SK-N-MC (cell line): ENCODE data around the gene ADD1.

ENCODE experiments used
- EZH2 ChIP-seq: fragments of 200-600 bp; sonication (generic); IDR thresholded peaks from one replicate; pipeline ENCODE4 v1.6.1; 2017; ENCODE audit warnings: antibody characterized with exemption
- FOXP2 ChIP-seq: optimal IDR thresholded peaks from 2 replicates; pipeline ENCODE3; 2011; ENCODE audit warnings: mild to moderate bottlenecking, moderate library complexity; ENCODE audit not compliant: insufficient read depth; ENCODE audit errors: extremely low read length, control extremely low read depth
- POLR2AphosphoS5 ChIP-seq: IDR thresholded peaks from 2 replicates; pipeline ENCODE4 v1.6.1; 2012; ENCODE audit warnings: mild to moderate bottlenecking, low read depth, low read length, borderline replicate concordance

- TF ChIP-seq EZH2 (no peak), POLR2AphosphoS5 (no peak), FOXP2 (no peak)
Observed at GRCh38 chr4:2808001-2808400, 35.6 kb upstream of the ADD1 start.
